ENCODE data around the gene ZNF621.

The ZNF621 gene

DNA sequence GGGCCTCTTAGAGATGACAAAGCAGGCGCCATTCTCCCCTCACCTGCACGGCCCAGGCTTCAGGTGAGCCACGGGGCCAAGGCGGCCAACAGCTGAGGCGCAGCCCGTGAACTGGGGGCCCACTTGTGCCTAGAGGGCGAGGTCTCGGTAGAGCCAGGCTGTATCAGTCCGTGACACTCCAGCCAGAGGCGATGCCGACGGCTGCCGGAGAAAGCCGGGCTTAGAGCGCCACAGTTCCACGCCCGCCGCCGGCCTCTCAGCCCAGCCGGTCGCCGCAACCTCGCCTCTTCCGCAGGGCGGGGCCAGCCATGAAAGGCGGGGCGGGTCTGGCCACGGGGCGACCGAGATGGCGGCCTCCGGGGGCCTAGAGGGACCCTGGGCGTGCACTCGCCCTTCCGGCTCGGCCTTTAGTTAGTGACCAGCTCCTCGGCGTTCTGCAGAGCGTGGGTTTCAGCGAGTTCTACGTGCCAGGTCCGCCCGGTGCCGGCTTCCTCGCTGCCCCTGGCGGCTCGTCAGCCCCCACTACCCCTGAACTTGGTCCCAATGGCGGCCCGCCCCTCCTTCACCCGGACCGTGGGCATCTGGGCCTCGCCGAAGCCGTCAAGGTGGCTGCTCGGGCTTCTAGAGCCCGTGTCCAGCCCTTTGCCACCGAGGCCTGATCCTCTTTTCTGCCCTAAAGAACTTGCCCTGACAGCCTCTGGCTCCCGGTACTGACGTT lies at the start of gene ZNF621:
TSS of gene ZNF621 (plus strand) at position 393 of the 718 bp plus-strand sequence. CDS start 881 bp downstream, outside the sequence.
- DNase-seq, result peak; percentile 71

DNA sequence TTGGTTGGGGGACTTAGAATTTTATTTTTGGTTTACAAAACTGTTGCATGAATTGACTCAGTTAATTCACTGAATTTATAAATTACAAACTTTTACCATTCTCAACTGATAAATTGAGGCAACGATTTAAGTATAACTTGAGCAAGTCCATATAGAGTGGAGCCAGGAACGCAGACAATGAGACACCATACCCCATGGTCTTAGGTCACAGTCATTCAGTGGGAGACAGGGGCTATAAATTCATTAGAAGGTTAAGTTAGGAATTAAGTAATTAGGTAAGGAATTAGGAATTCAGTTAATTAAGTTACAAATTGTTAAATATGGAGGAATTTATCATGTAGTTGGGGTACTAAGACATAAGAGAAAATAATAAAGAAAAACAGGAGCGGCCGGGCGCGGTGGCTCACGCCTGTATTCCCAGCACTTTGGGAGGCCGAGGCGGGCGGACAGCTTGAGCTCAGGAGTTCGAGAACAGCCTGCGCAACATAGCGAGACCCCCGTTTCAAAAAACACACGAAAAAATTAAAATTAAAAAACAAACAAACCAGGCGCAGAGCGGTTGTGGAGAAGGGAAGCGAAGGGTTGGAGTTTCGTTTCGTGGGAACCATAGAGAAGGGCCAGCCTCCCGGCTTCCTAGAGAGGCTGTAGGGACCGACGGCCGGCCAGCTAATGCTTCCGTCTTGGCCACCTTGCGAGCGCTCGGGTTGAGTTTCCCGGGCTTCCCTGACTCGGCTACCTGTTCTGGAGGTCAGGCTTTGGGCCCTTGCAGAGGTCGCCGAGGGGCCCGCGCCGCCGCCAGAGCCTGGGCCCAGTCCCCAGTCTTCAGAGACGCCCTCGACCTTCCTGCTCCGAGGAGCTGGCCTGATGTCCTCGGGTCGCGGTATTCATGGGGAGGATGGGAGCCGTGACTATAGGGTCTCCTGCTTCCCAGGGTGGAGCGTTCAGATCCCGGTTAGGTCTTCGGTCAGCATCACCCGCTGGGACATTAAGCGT lies 48.0 kb upstream of the ZNF621 start, which contains the start of gene ZNF619:
TSS of gene ZNF619 (plus strand) at position 645 of the 993 bp plus-strand sequence. CDS start 858 bp downstream, outside the sequence.
- peak; percentile 42 for DNase-seq

DNA sequence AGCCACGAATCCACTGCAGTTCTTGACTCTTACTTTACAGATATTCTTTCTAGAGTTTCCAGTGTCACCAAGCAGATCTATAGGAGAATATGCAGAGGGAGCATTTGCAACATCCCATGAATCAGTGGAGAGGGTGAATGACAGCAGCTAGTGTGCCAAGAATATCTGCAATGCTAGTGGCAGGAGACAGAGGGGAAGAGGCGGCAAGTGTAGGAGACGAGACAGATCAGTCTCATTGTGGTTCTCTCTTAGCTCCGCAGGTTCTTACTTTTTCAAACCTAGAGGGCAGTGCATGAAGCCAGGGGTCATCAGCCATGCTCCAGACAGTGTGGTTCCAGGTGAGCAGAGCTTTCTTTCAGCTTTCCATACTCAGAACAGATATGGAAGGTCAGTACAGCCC lies 47.1 kb upstream of the ZNF621 start:
- DNase-seq, result no peak

DNA sequence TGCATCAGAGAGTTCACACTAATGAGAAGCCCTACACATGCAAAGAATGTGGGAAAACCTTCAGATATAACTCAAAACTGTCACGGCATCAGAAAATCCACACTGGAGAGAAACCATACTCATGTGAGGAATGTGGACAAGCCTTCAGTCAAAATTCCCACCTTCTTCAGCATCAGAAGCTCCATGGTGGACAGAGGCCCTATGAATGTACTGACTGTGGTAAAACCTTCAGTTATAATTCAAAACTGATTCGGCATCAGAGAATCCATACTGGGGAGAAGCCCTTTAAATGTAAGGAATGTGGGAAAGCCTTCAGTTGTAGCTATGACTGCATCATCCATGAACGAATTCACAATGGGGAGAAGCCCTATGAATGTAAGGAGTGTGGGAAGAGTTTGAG lies 37.6 kb upstream of the ZNF621 start:
- no peak for DNase-seq

DNA sequence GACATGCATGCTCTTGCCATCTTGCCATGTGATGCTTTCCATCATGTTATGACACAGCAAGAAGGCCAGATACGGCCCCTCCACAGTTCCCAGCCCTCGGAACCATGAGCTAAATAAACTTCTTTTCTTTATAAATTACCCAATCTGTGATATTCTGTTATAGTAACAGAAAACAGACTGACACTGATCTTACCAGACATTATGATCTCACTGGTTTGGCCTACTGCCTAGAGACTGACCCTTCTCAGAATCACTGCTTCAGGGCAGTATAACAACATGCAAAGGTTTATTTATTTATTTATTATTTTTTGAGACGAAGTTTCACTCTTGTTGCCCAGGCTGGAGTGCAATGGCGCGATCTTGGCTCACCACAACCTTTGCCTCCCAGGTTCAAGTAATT lies 33.8 kb upstream of the ZNF621 start:
- DNase-seq, result no peak

DNA sequence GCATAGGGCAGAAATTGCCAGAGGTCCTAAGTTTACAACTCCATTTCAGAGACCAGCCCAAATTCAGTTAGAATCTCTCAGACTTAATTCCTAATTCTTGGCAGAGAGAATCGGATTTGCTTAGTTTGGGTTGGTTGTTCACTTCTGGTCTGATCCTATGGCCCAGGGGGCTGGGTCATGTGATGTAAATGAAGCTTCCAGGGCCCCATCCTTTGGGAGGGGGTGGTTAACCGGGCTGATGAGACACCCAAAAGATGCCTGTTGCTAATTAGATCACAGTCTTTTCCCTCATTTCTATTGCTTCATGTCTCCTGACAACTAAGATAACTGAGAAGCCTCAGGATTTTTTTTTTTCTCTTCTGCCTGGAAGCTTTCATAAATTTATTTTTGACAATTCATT lies 30.1 kb upstream of the ZNF621 start:
- DNase-seq, result no peak

DNA sequence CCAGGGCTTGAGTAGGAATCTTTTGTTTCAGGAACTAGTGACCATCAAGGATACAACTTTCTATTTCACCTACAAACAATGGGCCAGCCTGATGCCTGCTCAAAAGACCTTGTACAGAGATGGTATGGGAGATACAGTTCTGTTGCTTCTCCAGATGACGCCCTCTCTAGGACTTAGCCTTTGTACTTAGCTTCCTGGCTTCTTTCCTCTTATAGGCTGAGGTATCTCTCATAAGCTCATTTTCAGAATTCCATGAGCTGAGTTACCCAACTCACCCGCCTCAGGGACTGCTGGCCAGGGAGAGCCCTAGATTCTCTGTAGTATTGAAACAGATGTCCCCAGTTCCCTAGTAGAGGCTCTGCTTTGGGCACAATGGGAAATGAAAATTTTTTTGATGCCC lies 27.5 kb upstream of the ZNF621 start:
- no peak for DNase-seq

DNA sequence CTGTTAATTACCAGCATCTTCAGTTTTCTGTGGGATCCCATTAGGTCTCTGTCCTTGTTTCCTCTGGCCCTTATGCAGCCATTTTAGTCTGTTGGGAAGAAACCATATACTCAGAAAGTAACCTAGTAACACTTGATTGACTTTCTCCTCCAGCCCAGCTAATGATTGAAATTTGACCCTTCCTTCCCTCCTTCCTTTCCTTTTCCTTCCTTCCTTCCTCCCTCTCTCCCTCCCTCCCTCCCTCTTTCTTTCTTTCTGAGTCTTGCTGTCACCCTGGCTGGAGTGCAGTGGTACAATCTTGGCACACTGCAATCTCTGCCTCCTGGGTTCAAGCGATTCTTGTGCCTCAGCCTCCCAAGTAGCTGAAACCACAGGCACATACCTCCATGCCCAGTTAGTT lies 24.8 kb upstream of the ZNF621 start:
- no peak for DNase-seq

DNA sequence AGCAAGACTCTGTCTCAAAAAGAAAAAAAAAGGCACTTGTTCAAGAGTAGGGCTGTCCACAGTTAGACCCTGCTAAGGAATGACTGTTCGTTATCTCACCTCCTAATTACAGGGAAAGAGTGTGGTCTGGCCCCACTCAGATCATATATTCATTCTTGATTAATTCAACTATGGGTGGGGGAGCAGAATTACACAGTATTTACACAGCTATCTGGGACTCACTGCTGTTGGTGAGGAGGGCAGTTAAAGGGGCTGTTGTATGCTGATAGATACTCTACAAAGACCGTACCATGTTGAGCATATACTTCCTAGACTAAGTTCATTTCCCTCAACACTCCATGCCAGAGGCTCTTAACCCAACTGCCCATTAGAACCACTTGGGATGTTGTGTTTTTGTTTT lies 22.7 kb upstream of the ZNF621 start:
- no peak for DNase-seq

DNA sequence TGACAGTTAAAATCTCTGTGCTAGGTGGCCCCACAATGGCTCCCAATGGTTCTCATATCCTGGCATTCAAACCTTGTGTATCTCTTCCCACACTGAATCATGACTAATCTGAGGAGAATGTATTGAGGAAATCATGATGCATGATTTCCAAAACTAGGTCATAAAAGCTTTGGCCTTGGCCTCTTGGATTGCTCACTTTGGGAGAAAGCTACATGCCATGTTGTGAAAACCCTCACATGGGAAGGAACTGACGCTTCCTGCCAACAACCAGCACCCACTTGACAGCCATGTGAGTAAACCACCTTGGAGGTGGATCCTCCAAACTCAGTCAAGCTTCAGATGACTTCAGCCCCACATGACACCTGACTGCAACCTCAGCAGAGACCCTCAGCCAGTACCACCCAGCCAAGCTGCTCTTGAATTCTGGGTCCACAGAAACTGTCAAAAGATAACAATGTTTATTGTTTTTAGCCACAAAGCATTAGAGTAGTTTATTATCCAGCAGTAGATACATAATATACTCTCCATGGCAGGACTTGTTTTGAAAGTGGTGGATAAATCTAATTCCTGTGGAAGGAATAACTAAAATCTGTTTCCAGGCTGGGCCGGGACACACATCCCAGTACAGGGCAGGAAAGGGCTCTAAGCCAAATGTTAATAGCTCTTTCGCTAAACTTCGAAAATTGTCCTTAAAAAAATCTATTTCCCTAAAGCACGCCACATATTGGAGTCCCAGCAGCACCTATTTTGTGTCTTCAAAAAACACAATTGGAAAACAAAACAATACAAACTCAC lies 19.9 kb upstream of the ZNF621 start:
- DNase-seq, result no peak

DNA sequence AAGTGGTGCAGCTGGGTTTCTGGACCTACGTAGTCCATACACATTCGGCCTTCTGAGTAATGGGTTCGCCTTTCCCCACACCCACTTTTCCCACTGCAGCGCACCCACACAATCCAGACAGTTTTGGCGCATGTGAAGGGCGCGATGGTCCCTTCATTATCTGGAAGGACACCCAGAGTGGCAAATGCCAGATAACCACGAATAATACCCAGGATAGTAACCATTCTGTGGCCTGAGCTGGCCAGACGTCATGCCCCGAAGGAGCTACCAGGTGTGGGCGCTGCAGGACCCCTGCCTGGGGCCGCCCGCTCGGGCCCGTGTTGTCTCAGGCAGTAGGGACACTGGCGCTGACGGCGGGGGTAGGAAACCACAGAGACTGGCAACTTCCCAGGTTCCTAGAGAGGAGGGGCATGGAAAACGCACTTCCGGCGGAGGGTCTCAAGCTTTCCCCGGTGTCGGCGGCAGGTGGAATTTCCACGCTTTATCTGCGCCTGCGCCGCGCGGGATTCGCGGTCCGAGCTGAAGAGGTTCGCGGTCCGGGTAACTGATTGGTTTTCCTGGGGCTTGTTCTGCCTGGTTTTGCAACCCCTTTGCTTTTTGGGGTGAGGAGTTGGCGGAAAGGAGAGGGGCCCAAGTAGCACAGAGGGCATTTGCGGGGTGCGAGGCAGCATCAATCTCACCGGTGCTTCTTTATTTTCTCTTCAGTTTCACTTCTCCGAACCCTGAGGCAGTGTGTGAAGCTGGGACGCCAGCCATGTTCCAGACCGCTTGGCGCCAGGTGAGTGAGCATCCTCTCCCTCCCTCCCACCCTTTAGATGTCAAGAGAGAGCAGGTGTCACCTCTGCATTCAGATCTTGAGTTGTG lies 18.9 kb upstream of the ZNF621 start, which contains the start of gene ZNF620:
TSS of gene ZNF620 (plus strand) at position 441 of the 864 bp plus-strand sequence. CDS start at position 755, 314 bp downstream.
- no peak for DNase-seq

DNA sequence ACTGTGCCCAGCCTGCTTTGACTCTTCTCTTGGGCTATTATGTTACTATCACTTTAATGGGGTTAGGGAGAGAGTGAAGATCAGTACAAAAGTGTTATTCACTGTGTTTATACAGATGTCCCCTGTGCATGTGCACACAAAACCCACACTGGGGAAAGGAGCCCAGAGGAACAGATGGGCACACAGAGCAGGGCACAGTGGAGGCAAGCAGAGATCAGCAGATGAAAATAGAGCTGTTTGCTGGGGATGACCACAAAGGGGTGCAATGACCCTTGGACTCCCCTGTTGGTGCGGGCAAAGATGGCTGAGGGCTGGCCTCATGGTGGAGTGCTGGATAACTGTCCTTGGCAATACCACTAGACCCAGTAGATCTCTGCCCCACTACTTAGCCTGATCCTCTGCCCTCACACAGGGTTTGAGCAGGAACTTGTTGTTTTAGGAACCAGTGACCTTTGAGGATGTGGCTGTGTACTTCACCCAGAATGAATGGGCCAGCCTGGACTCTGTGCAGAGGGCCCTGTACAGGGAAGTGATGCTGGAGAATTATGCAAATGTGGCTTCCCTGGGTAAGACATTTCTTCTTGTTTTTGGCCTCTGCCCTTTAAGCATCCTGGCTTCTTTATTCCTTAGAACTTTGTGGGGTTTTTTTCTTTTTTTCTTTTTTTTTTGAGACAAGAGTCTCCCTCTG lies 13.6 kb upstream of the ZNF621 start:
- DNase-seq, result no peak

DNA sequence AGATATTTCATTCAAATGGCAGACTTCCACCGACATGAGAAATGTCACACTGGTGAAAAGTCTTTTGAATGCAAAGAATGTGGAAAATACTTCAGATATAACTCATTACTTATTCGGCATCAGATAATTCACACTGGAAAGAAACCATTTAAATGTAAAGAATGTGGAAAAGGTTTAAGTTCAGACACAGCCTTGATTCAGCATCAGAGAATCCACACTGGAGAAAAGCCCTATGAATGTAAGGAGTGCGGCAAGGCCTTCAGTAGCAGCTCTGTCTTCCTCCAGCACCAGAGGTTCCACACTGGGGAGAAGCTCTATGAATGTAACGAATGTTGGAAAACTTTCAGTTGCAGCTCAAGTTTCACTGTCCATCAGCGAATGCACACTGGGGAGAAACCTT lies 8.6 kb upstream of the ZNF621 start:
- DNase-seq, result no peak

DNA sequence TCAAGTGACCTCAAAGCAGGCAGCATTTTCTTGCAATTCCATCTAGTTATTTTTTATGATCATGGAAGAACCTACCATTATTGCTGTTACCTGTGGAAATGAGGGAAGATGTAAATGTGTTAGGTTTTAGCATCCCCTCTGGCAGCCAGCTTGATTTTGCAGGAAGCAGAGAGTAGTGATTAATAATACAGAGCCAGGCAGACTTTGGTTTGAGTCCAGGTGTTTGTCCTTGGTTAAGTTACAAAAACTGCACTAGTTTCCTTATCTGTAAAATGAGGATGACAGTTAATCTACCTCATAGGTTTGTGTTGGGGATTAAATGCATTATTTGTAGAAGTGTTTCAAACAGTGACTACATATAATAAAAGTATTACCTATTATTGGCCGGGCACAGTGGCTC lies 6.7 kb upstream of the ZNF621 start:
- DNase-seq, result no peak

DNA sequence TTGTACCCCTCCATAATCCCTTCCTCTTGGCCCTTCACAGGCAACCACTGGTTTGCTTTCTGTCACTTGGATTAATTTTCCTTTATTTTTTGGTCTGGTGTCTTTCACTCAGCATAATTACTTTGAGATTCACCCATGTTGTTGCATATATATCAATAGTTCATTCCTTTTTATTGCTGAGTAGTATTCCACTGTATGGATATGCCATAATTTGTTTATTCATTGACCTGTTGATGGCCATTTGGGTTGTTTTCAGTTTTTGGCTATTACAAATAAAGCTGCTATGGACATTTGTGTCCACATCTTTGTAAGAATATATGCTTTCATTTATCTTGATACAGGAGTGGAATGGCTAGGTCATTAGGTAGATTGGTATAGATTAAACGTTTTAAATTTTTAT lies 5.9 kb upstream of the ZNF621 start:
- no peak for DNase-seq

DNA sequence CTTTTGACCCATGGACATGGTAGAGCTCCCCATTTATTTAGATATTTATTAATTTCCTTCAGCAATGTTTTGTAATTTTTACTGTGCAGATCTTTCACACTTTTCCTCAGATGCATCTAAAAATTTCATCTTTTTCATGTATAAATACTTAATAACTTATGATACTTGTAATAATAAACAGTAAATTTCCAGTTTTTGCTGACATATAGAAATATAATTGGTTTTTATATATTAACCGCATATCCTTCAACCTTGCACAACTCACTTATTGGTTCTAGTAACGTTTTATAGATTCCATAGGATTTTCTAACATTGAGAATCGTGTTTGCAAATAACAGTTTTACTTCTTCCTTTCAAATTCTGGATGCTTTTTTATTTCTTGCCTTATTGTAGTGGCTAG lies 3.5 kb upstream of the ZNF621 start:
- no peak for DNase-seq

DNA sequence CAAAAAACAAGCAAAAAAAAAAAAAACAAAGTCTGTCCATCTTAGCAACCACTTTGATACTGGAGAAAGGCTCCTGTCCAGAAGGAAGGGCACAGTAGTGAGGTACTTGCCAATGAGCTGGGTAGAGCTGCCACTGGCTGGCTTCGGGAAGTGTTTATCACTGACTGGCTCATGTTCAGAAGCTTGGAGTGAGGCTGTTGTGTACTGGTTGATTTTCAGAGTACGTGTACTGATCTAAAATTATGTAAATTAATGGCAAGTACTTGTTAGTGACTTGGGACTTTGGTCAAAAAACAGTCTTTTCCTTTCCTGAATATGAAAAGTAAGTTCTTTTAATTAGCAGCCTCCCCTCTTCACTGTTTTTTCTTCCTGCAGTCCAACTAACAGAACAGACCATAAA lies 979 bp upstream of the ZNF621 start:
- DNase-seq, result no peak

DNA sequence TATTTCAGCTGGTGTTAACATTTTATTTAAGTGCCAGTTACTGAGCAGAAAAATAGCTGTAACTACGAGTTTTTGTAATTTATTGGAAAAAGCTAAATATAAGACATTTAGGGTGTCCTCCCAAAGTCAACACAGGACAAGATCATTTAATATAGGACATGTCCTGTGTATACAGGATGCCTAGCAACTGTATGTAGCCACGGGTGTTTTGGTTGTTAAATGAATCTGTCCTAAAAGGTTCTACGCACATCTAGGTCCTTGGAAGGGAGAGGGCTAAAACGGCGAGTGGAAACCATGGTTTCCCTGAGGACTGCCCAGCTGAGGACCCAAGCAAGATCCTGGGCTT lies 565 bp upstream of the ZNF621 start:
- DNase-seq, result no peak

DNA sequence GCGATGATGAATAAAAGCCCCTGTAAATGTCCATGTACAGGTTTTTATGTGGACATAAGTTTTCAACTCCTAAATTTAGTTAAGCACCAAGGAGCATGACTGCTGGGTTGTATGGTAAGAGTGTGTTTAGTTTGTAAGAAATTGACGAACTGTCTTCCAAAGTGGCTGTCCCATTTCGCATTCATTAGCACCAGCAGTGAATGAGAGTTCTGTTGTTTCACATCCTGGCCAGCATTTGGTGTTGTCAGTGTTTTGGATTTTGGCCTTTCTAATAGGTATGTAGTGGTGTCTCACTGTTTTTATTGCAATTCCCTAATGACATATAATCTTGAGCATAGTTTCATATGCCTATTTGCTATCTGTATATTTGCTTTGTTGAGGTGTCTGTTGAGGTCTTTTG lies 3.7 kb downstream of the ZNF621 start:
- no peak for DNase-seq

DNA sequence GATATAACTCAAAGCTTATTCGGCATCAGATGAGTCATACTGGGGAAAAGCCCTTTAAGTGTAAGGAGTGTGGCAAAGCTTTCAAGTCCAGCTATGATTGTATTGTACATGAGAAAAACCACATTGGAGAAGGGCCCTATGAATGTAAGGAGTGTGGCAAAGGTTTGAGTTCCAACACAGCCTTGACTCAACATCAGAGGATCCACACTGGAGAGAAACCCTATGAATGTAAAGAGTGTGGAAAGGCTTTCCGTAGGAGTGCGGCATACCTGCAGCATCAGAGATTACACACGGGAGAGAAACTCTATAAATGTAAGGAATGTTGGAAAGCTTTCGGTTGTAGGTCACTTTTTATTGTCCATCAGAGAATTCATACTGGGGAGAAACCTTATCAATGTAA lies 7.5 kb downstream of the ZNF621 start:
- no peak for DNase-seq

DNA sequence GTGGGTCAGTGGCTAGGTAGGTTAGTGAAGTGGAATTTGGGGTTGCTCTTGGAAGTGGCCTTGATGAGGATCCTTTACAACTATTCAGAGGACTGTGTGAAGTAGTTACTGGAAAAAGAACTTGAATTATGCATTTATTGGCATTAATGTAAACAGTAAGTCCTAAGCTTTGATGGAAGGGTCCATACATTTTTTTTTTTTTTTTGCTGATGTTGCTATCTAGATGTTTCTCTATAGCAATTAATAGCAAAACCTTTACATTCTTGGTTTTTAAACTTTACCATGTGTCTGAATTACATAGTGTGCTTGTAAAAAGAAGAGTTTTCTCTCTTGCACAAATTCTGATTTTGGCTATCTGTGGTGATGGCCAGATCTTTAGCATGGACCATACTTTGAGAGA lies 9.5 kb downstream of the ZNF621 start:
- no peak for DNase-seq

DNA sequence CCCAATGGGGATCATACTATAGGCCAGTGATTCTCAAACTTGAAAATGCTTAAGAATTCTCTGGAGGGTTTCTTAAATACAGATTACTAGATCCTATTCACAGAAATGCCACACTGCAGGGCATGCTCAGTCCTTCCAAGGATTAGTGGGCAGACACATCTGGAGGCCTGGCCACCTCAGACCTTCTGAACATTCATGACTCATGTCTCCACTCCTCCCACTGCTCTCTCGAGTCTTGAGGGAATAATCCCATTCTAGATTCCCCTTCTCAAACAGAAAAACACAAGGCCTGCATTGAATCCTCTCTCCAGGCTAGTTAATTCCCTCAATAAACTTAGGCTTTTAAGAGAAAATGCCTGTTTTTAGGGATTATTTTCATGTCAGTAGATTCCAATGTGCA lies 22.1 kb downstream of the ZNF621 start:
- DNase-seq, result no peak
